K562 (cell line): Measurements from ENCODE around the gene EXT2. TPM values are rescaled to one million over a fixed set of nuclear protein-coding genes. Genes with fewer than 3 reads are reported as not detected.

Experiments
- CBX2 ChIP-seq: fragments of 200-600 bp; sonication (generic); IDR thresholded peaks from one replicate; pipeline ENCODE4 v1.6.1; 2012; ENCODE audit warnings: mild to moderate bottlenecking, low read length, inconsistent platforms; ENCODE audit not compliant: insufficient read depth, poor library complexity, severe bottlenecking
- DIDO1 ChIP-seq: fragments of 450-650 bp; IDR thresholded peaks from 2 replicates; pipeline ENCODE4 v1.6.1; 2016; ENCODE audit warnings: low read depth, missing biosample characterization, missing genetic modification characterization
- DMBX1 ChIP-seq: fragments of 250-450 bp; sonication (Bioruptor Pico); IDR thresholded peaks from 2 replicates; pipeline ENCODE4 v1.8.0; 2022; ENCODE audit warnings: inconsistent platforms, mild to moderate bottlenecking, moderate library complexity, borderline replicate concordance
- GABPB1 ChIP-seq: sonication (generic); formaldehyde crosslinking; IDR thresholded peaks from 2 replicates; pipeline ENCODE4 v1.8.0; 2022; ENCODE audit warnings: mild to moderate bottlenecking, missing genetic modification reagents
- HCFC1 ChIP-seq: IDR thresholded peaks from 2 replicates; pipeline ENCODE4 v1.6.1; 2012; ENCODE audit warnings: low read depth, low read length, improper control_type of control experiment
- HDGF ChIP-seq: fragments of 450-650 bp; IDR thresholded peaks from 2 replicates; pipeline ENCODE4 v1.6.1; 2016
- HNRNPLL ChIP-seq: fragments of 200-400 bp; formaldehyde crosslinking; IDR thresholded peaks from 2 replicates; pipeline ENCODE4 v1.6.1; 2017; ENCODE audit warnings: low read length, low read depth, mild to moderate bottlenecking; ENCODE audit not compliant: poor library complexity, severe bottlenecking
- MCM7 ChIP-seq, 2 experiments: fragments of 450-650 bp; IDR thresholded peaks; 2 replicates each; pipeline ENCODE4 v1.6.1; 2016 to 2018
- NFXL1 ChIP-seq: fragments of 450-650 bp; formaldehyde crosslinking; IDR thresholded peaks from 2 replicates; pipeline ENCODE4 v1.4.0; 2021; ENCODE audit warnings: mild to moderate bottlenecking
- RB1 ChIP-seq: fragments of 450-650 bp; IDR thresholded peaks from 2 replicates; pipeline ENCODE4 v1.6.1; 2017; ENCODE audit warnings: low read depth, mild to moderate bottlenecking
- SMC3 ChIP-seq: conservative IDR thresholded peaks from 2 replicates; pipeline ENCODE4 v1.6.1; 2011; ENCODE audit warnings: low read depth, low read length, improper control_type of control experiment; ENCODE audit not compliant: insufficient read depth
- ZFP36 ChIP-seq: fragments of 150-350 bp; IDR thresholded peaks from 2 replicates; pipeline ENCODE4 v1.6.1; 2018; ENCODE audit warnings: low read length, low read depth; ENCODE audit not compliant: partially characterized antibody
- ZNF324 ChIP-seq: fragments of 250-450 bp; sonication (Bioruptor Pico); IDR thresholded peaks from 2 replicates; pipeline ENCODE4 v1.4.0; 2020; ENCODE audit warnings: mild to moderate bottlenecking
- ZNF444 ChIP-seq: fragments of 250-450 bp; sonication (Bioruptor Pico); IDR thresholded peaks from 2 replicates; pipeline ENCODE4 v1.4.0; 2020; ENCODE audit warnings: mild to moderate bottlenecking, moderate library complexity
- ZNF551 ChIP-seq: fragments of 250-450 bp; sonication (Bioruptor Pico); IDR thresholded peaks from 2 replicates; pipeline ENCODE4 v1.5.0; 2021; ENCODE audit warnings: mild to moderate bottlenecking, moderate library complexity
- polyA plus RNA-seq, 8 experiments: library from polyadenylated mRNA; depleted of rRNA in 4 of 8; stranded (reverse) in 5 of 8; unstranded in 3 of 8; fragments of >200 nt; fragmentation: Nextera tagmentation in 2 of 8; fragmentation: Illumina TruSeq in 1 of 8; extraction: Ambion mirVana in 2 of 8; extraction: Trizol in 1 of 8; gene quantifications; 2 replicates each; pipeline versions ENCODE4 v1.2.1 to v1.2.3, GENCODE V29; 2011 to 2014; ENCODE audit warnings: inconsistent platforms in 1 of 8, missing spikeins in 1 of 8
- total RNA-seq, 7 experiments: library from RNA; depleted of rRNA in 6 of 7; stranded (reverse); fragments of >200 nt in 6 of 7; fragmentation: Illumina TruSeq in 2 of 7; extraction: Trizol in 2 of 7; gene quantifications; 2 replicates each; pipeline versions ENCODE4 v1.2.1 to v1.2.3, GENCODE V29; 2011 to 2021; ENCODE audit warnings: low replicate concordance in 1 of 7
- TF ChIP-seq, protein P1 (sequence below): IDR thresholded peaks from 3 replicates; pipeline ENCODE4 v1.6.1; 2011; ENCODE audit warnings: borderline replicate concordance, mild to moderate bottlenecking; ENCODE audit not compliant: insufficient read length, insufficient read depth
- TF ChIP-seq, protein P2 (sequence below), 3 experiments: fragments of 200-800 bp in 1 of 3; sonication (Bioruptor generic) in 1 of 3; sonication (generic) in 1 of 3; formaldehyde crosslinking in 1 of 3; IDR thresholded peaks; 2 replicates each; pipeline versions ENCODE4 v1.6.1 to v1.8.0; 2016 to 2022; ENCODE audit warnings: mild to moderate bottlenecking in 2 of 3, missing compliant biosample characterization in 2 of 3, missing genetic modification characterization in 2 of 3, missing genetic modification reagents in 1 of 3
- TF ChIP-seq, protein P3 (sequence below): sonication (generic); formaldehyde crosslinking; IDR thresholded peaks from 2 replicates; pipeline ENCODE4 v1.8.0; 2022; ENCODE audit warnings: mild to moderate bottlenecking, low read depth, missing genetic modification reagents
- TF ChIP-seq, protein P4 (sequence below), 2 experiments: fragments of 450-650 bp; IDR thresholded peaks; 2 replicates each; pipeline ENCODE4 v1.6.1; 2018; ENCODE audit warnings: mild to moderate bottlenecking in 2 of 2, low read depth in 1 of 2; ENCODE audit not compliant: partially characterized antibody in 2 of 2
- TF ChIP-seq, protein P5 (sequence below): sonication (generic); formaldehyde crosslinking; IDR thresholded peaks from 2 replicates; pipeline ENCODE4 v1.8.1; 2023; ENCODE audit warnings: mild to moderate bottlenecking, missing genetic modification reagents

Gene EXT2
- total and polyA plus RNA-seq, 9 of the 15 experiments (the other 6 are each of a cell fraction or from before 2014, with no cell fraction given), result 7.5 to 52.1 (median 38.1) TPM

DNA sequence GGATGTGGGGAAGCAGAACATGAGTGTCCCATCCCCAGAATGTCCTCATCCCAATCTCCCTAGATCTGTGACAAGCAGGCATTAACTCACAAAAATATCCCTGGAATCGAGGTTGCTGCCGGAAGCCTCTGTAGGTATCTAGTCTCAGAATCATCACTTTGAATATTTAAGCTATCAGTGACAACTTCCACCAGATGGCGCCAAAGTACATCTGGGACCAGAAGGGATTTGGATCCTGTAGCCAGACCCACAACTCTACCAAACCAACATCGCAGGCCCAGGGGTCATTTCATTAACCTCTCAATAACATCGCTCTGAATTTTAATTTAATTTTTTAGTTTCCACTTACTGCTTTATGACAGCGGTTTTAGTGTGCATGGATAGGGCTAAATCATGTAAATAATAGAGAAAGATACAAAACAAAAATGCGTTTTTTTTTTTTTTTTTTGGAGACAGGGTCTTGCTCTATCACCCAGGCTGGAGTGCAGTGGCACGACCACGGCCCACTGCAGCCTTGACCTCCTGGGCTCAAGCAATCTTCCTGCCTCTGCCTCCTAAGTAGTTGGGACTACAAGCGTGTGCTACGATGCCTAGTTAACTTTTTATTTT, 1.1 kb upstream of the EXT2 start (continued):
- TF ChIP-seq, protein P1, sequence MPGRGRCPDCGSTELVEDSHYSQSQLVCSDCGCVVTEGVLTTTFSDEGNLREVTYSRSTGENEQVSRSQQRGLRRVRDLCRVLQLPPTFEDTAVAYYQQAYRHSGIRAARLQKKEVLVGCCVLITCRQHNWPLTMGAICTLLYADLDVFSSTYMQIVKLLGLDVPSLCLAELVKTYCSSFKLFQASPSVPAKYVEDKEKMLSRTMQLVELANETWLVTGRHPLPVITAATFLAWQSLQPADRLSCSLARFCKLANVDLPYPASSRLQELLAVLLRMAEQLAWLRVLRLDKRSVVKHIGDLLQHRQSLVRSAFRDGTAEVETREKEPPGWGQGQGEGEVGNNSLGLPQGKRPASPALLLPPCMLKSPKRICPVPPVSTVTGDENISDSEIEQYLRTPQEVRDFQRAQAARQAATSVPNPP, result no peak
- TF ChIP-seq MCM7 (IDR thresholded peaks at IDR 0.05) (no peak), DMBX1 (no peak), ZNF444 (CRISPR knock-in tag) (no peak), ZNF551 (CRISPR knock-in tag) (no peak), RB1 (no peak), ZNF324 (CRISPR knock-in tag) (no peak), ZFP36 (no peak), SMC3 (peak; percentile 50; the same call in 1 of the 2 replicates), CBX2 (no peak), NFXL1 (no peak), HCFC1 (no peak), DIDO1 (tag) (no peak), HNRNPLL (no peak), GABPB1 (CRISPR knock-in tag) (no peak), HDGF (no peak)
- TF ChIP-seq, protein P2, sequence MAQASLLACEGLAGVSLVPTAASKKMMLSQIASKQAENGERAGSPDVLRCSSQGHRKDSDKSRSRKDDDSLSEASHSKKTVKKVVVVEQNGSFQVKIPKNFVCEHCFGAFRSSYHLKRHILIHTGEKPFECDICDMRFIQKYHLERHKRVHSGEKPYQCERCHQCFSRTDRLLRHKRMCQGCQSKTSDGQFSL (CRISPR knock-in tag; IDR thresholded peaks at IDR 0.05), result no peak
- TF ChIP-seq, protein P2 (tag; IDR thresholded peaks at IDR 0.05), result no peak
- TF ChIP-seq, protein P3, sequence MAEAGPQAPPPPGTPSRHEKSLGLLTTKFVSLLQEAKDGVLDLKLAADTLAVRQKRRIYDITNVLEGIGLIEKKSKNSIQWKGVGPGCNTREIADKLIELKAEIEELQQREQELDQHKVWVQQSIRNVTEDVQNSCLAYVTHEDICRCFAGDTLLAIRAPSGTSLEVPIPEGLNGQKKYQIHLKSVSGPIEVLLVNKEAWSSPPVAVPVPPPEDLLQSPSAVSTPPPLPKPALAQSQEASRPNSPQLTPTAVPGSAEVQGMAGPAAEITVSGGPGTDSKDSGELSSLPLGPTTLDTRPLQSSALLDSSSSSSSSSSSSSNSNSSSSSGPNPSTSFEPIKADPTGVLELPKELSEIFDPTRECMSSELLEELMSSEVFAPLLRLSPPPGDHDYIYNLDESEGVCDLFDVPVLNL (CRISPR knock-in tag), result no peak
- TF ChIP-seq, protein P4, sequence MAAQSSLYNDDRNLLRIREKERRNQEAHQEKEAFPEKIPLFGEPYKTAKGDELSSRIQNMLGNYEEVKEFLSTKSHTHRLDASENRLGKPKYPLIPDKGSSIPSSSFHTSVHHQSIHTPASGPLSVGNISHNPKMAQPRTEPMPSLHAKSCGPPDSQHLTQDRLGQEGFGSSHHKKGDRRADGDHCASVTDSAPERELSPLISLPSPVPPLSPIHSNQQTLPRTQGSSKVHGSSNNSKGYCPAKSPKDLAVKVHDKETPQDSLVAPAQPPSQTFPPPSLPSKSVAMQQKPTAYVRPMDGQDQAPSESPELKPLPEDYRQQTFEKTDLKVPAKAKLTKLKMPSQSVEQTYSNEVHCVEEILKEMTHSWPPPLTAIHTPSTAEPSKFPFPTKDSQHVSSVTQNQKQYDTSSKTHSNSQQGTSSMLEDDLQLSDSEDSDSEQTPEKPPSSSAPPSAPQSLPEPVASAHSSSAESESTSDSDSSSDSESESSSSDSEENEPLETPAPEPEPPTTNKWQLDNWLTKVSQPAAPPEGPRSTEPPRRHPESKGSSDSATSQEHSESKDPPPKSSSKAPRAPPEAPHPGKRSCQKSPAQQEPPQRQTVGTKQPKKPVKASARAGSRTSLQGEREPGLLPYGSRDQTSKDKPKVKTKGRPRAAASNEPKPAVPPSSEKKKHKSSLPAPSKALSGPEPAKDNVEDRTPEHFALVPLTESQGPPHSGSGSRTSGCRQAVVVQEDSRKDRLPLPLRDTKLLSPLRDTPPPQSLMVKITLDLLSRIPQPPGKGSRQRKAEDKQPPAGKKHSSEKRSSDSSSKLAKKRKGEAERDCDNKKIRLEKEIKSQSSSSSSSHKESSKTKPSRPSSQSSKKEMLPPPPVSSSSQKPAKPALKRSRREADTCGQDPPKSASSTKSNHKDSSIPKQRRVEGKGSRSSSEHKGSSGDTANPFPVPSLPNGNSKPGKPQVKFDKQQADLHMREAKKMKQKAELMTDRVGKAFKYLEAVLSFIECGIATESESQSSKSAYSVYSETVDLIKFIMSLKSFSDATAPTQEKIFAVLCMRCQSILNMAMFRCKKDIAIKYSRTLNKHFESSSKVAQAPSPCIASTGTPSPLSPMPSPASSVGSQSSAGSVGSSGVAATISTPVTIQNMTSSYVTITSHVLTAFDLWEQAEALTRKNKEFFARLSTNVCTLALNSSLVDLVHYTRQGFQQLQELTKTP (IDR thresholded peaks at IDR 0.05; ENCODE audit: low read depth in 1 of 2, partially characterized antibody in 2 of 2), result peak in 1 of 2 experiments; percentile 35
- TF ChIP-seq, protein P5, sequence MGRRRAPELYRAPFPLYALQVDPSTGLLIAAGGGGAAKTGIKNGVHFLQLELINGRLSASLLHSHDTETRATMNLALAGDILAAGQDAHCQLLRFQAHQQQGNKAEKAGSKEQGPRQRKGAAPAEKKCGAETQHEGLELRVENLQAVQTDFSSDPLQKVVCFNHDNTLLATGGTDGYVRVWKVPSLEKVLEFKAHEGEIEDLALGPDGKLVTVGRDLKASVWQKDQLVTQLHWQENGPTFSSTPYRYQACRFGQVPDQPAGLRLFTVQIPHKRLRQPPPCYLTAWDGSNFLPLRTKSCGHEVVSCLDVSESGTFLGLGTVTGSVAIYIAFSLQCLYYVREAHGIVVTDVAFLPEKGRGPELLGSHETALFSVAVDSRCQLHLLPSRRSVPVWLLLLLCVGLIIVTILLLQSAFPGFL (CRISPR knock-in tag), result no peak
